Measurements from ENCODE around the gene FSTL4. TPM values are rescaled to one million over a fixed set of nuclear protein-coding genes. Genes with fewer than 3 reads are reported as not detected.
"Not testable (repeated sequence)": the region's sequence is repeated elsewhere in the genome, so short reads cannot be mapped to it uniquely, and the experiment has no call there.

Gene FSTL4
- total and polyA plus RNA-seq, 2 of the 13 experiments (the other 11 are each of a cell fraction or from before 2014, with no cell fraction given), result 2.1 to 3.0 TPM

DNA sequence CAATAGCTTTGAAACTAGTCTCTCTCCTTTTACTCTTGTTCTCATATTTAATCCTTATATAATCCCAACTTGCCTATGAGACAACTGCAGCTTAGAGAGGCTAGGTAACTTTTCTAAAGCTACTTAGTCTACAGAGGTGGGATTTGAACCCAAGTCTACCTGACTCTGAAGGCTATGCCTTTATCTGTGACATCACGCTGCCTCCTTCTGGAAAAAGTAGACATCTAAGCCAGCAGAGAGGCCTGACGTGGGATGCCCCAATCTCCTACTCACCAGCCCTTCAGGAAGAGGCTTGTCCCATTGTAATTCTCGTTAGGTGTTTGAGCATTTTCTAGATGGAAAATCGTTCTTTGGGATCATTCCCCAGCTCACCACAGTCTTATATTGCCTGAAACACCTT is 393.0 kb downstream of the FSTL4 start (continued):
- TF ChIP-seq ARID2 (CRISPR knock-in tag; IDR thresholded peaks at IDR 0.05; ENCODE audit: borderline replicate concordance) (no peak), SP4 (CRISPR knock-in tag; IDR thresholded peaks at IDR 0.05) (no peak), ZSCAN29 (CRISPR knock-in tag; conservative IDR thresholded peaks at IDR 0.05) (no peak)
- TF ChIP-seq, protein P1, sequence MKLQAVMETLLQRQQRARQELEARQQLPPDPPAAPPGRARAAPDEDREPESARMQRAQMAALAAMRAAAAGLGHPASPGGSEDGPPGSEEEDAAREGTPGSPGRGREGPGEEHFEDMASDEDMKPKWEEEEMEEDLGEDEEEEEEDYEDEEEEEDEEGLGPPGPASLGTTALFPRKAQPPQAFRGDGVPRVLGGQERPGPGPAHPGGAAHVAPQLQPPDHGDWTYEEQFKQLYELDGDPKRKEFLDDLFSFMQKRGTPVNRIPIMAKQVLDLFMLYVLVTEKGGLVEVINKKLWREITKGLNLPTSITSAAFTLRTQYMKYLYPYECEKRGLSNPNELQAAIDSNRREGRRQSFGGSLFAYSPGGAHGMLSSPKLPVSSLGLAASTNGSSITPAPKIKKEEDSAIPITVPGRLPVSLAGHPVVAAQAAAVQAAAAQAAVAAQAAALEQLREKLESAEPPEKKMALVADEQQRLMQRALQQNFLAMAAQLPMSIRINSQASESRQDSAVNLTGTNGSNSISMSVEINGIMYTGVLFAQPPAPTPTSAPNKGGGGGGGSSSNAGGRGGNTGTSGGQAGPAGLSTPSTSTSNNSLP (IDR thresholded peaks at IDR 0.05; ENCODE audit: low read depth, low read length), result no peak
- TF ChIP-seq, protein P2, sequence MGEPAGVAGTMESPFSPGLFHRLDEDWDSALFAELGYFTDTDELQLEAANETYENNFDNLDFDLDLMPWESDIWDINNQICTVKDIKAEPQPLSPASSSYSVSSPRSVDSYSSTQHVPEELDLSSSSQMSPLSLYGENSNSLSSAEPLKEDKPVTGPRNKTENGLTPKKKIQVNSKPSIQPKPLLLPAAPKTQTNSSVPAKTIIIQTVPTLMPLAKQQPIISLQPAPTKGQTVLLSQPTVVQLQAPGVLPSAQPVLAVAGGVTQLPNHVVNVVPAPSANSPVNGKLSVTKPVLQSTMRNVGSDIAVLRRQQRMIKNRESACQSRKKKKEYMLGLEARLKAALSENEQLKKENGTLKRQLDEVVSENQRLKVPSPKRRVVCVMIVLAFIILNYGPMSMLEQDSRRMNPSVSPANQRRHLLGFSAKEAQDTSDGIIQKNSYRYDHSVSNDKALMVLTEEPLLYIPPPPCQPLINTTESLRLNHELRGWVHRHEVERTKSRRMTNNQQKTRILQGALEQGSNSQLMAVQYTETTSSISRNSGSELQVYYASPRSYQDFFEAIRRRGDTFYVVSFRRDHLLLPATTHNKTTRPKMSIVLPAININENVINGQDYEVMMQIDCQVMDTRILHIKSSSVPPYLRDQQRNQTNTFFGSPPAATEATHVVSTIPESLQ (CRISPR knock-in tag; conservative IDR thresholded peaks at IDR 0.05), result no peak

DNA sequence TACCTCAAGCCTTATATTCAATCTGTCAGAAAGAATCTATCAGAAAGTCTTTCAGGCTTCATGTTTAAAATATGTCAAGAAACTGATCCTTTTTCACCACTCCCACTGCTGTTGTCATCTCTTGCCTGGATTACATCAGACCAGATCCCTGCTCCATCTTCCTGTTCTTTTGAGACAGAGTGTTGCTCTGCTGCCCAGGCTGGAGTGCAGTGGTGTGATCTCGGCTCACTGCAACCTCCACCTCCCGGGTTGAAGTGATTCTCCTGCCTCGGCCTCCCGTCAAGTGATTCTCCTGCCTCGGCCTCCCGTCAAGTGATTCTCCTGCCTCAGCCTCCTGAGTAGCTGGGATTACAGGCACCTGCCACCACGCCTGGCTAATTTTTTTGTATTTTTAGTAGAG is 396.2 kb downstream of the FSTL4 start:
- intact Hi-C loops (cut with micrococcal nuclease; ENCODE audit: unreplicated experiment); H3K4me1 ChIP-seq (ENCODE audit: insufficient read depth, low read length); H3K36me3 ChIP-seq (replicated peaks in 1 of 2; ENCODE audit: control insufficient read depth in 1 of 2, insufficient read depth in 2 of 2, low read length in 2 of 2); POLR2A ChIA-PET; H3K4me2 ChIP-seq (ENCODE audit: low read depth, low read length); H3K9ac ChIP-seq (ENCODE audit: insufficient read depth, low read depth, low read length); CTCF ChIA-PET (ENCODE audit: low intra/inter-chr PET ratio, low total read pairs); DNase-seq (ENCODE audit: low spot score); BruUV-seq (replicated peaks); H2AFZ ChIP-seq (ENCODE audit: low read length); in situ Hi-C loops (cut with HindIII; ENCODE audit: extremely low pct_ligation_motif_present, low pct_unique_long_range_greater_than_20kb); ATAC-seq; H4K20me1 ChIP-seq (ENCODE audit: insufficient read depth, low read length); H3K79me2 ChIP-seq (ENCODE audit: insufficient read depth, low read length); H3K9me3 ChIP-seq (ENCODE audit: low read length); FAIRE-seq; H3K27ac ChIP-seq (ENCODE audit: extremely low read length, insufficient read depth, low read length); H3K27me3 ChIP-seq (ENCODE audit: control insufficient read depth in 1 of 2, insufficient read depth in 2 of 2, low read length in 2 of 2); H3K4me3 ChIP-seq (replicated peaks in 1 of 3; ENCODE audit: insufficient read depth in 1 of 3, low read depth in 2 of 3, low read length in 3 of 3): not testable (repeated sequence)
- TF ChIP-seq, protein P3, sequence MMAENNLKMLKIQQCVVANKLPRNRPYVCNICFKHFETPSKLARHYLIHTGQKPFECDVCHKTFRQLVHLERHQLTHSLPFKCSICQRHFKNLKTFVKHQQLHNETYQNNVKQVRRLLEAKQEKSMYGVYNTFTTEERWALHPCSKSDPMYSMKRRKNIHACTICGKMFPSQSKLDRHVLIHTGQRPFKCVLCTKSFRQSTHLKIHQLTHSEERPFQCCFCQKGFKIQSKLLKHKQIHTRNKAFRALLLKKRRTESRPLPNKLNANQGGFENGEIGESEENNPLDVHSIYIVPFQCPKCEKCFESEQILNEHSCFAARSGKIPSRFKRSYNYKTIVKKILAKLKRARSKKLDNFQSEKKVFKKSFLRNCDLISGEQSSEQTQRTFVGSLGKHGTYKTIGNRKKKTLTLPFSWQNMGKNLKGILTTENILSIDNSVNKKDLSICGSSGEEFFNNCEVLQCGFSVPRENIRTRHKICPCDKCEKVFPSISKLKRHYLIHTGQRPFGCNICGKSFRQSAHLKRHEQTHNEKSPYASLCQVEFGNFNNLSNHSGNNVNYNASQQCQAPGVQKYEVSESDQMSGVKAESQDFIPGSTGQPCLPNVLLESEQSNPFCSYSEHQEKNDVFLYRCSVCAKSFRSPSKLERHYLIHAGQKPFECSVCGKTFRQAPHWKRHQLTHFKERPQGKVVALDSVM (CRISPR knock-in tag; IDR thresholded peaks at IDR 0.05), result 0 out of 2 replicates have a peak, but pooled peaks have one; percentile 34
- TF ChIP-seq, protein P4, sequence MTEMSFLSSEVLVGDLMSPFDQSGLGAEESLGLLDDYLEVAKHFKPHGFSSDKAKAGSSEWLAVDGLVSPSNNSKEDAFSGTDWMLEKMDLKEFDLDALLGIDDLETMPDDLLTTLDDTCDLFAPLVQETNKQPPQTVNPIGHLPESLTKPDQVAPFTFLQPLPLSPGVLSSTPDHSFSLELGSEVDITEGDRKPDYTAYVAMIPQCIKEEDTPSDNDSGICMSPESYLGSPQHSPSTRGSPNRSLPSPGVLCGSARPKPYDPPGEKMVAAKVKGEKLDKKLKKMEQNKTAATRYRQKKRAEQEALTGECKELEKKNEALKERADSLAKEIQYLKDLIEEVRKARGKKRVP (CRISPR knock-in tag; IDR thresholded peaks at IDR 0.05), result peak in 1 of 2 experiments; percentile 79; a peak in 2 of 4 replicates
- WGBS (ENCODE audit: low lambda C conversion rate), result 89% methylated on average over 7 of the region's 7 CpGs

Data from HepG2 (cell line).